ENCODE results near the gene PHLDA2. TPM values are rescaled to one million over a fixed set of nuclear protein-coding genes. Genes with fewer than 3 reads are reported as not detected.

PHLDA2 gene
- total and polyA plus RNA-seq, 5 donors from 2014 or later, result 1.1 to 3.4 (median 1.3) TPM

DNA sequence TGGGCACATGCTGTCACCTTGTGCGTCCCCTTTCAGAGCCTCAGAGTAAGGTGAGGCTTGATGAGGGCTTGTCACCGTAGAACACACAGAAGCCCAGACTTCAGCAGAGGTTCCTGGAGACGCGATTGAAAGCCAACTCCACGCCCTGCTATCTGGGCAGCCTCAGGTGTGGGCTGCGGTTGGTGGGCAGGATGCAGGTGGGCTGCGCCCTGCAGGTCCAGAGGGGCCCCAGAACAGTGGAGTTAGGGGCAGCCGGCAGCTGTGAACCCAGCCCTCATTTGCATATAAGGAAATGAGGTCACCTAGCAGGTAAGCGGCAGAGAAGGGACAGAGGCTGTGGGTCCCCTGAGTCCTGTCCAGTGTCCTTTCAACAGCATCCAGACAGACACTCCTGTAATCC lies 15.4 kb downstream of the PHLDA2 start:
- Histone ChIP-seq H3K27ac (ENCODE audit: insufficient read depth, low read length, poor library complexity, severe bottlenecking) (no peak overlapping the region), H3K36me3 (ENCODE audit: control insufficient read depth, insufficient read depth, low read length) (no peaks in the 10 kb centered on the region), H3K27me3 (ENCODE audit: control insufficient read depth, insufficient read depth, low read length) (no peaks in the 10 kb centered on the region), H3K4me3 (ENCODE audit: low read depth, low read length) (no peak overlapping the region), H3K9me3 (ENCODE audit: control insufficient read depth in 2 of 2, low read length in 2 of 2) (no peaks in the 10 kb centered on the region), H3K4me1 (ENCODE audit: control insufficient read depth, insufficient read depth, low read length, poor library complexity, severe bottlenecking) (peaks cover 5% of the 10 kb centered on the region)
- H3K36me3 Mint-ChIP-seq, result no peaks in the 10 kb centered on the region
- H3K4me3 Mint-ChIP-seq, result no peak overlapping the region
- DNase-seq, result no peak
- H3K9me3 Mint-ChIP-seq, result no peaks in the 10 kb centered on the region
- H3K27ac Mint-ChIP-seq, result no peak overlapping the region
- no peak for ATAC-seq (ENCODE audit: low read depth in 2 of 2)
- peaks cover 0 to 17% (median 3%) of the 10 kb centered on the region in 4 donors for H3K4me1 Mint-ChIP-seq
- H3K27me3 Mint-ChIP-seq, result no peaks in the 10 kb centered on the region

DNA sequence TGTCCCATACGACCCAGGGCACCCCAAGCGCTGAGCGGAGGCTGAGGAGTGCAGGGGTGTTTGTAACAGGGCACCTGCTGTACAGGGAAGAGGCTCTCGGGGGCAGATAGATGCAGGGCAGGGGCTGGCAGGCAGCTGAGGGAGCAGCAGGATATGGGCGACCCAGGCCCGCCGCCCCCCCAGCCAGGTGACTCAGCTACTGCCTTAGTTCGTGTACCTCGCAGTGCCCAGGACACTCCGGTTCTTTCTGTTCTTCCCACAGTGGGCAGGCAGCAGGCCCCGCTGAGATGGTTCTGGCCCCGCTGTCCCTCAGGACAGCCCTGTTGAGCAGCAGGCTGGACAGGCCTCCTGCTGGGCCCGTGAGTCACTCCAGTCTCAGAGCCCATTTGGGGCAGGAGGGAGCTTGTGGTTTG lies 16.2 kb downstream of the PHLDA2 start:
- DNase-seq (no peak), ATAC-seq (ENCODE audit: low read depth in 2 of 2) (no peak)
- no peak overlapping the region for H3K27ac ChIP-seq (ENCODE audit: insufficient read depth, low read length, poor library complexity, severe bottlenecking)
- H3K4me1 ChIP-seq (ENCODE audit: control insufficient read depth, insufficient read depth, low read length, poor library complexity, severe bottlenecking), result peaks cover 5% of the 10 kb centered on the region
- no peak overlapping the region for H3K4me3 ChIP-seq (ENCODE audit: low read depth, low read length)
- Mint-ChIP-seq H3K4me1 (peaks cover 0 to 17% (median 3%) of the 10 kb centered on the region in 4 donors), H3K9me3 (no peaks in the 10 kb centered on the region), H3K4me3 (no peak overlapping the region), H3K27ac (no peak overlapping the region), H3K36me3 (no peaks in the 10 kb centered on the region), H3K27me3 (no peaks in the 10 kb centered on the region)
- H3K27me3 ChIP-seq (ENCODE audit: control insufficient read depth, insufficient read depth, low read length), result no peaks in the 10 kb centered on the region
- no peaks in the 10 kb centered on the region for H3K9me3 ChIP-seq (ENCODE audit: control insufficient read depth in 2 of 2, low read length in 2 of 2)
- no peaks in the 10 kb centered on the region for H3K36me3 ChIP-seq (ENCODE audit: control insufficient read depth, insufficient read depth, low read length)

DNA sequence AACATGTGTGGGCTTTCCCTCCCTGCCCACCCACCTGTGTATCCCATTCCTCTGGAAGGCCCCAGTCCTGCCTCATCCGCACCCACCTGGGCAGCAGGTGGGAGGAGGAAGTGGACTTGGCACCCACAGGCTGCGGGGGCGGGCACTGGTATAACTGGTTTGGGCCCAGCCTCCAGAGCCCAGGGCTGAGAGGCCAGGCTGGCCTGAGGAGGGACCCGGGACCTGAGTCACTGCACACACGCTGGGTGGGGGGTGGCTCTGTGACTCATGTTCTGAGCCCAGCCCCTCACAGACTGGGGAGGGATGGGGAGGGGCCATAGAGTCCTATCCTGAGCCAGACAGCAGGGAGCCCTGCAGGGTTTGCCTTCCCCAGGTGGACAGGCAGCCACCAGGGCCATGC lies 16.7 kb downstream of the PHLDA2 start:
- Mint-ChIP-seq H3K9me3 (no peaks in the 10 kb centered on the region), H3K4me3 (no peak overlapping the region), H3K4me1 (peaks cover 0 to 17% (median 3%) of the 10 kb centered on the region in 4 donors), H3K27me3 (no peaks in the 10 kb centered on the region), H3K27ac (no peak overlapping the region), H3K36me3 (no peaks in the 10 kb centered on the region)
- Histone ChIP-seq H3K27ac (ENCODE audit: insufficient read depth, low read length, poor library complexity, severe bottlenecking) (no peak overlapping the region), H3K36me3 (ENCODE audit: control insufficient read depth, insufficient read depth, low read length) (no peaks in the 10 kb centered on the region), H3K4me1 (ENCODE audit: control insufficient read depth, insufficient read depth, low read length, poor library complexity, severe bottlenecking) (peaks cover 5% of the 10 kb centered on the region), H3K4me3 (ENCODE audit: low read depth, low read length) (no peak overlapping the region), H3K9me3 (ENCODE audit: control insufficient read depth in 2 of 2, low read length in 2 of 2) (no peaks in the 10 kb centered on the region), H3K27me3 (ENCODE audit: control insufficient read depth, insufficient read depth, low read length) (no peaks in the 10 kb centered on the region)
- DNase-seq, result no peak
- ATAC-seq (ENCODE audit: low read depth in 2 of 2), result no peak

DNA sequence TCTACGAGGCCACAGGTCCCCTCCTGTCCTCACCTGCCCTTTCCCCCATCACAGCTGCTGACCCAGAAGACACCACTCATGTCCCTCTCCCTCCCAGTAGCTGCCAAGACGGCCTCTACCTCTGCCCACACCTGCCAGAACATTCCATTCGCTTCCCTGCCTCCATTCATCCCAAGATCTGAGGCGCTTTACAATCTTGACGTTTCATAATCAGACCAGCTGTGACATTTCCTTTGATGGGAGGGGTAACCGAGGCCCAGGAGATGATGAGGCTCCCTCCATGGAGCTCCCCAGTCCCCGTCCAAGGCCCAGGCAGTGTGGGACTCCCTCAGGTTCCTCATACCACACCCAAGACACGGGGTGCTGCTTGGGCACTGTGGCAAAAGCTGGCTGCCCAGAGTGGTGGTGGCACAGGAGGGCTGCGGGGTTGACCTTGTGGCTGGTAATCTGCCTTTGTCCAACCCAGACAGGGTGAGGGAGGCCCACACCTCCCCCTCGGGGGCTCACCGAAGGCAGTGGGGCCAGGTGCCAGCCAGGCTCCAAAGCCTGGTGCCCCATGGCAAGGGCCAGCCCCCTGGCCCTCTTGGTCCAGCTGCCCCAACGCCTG lies 17.3 kb downstream of the PHLDA2 start:
- Histone ChIP-seq H3K4me3 (ENCODE audit: low read depth, low read length) (no peak overlapping the region), H3K4me1 (ENCODE audit: control insufficient read depth, insufficient read depth, low read length, poor library complexity, severe bottlenecking) (peaks cover 5% of the 10 kb centered on the region), H3K27ac (ENCODE audit: insufficient read depth, low read length, poor library complexity, severe bottlenecking) (no peak overlapping the region), H3K27me3 (ENCODE audit: control insufficient read depth, insufficient read depth, low read length) (no peaks in the 10 kb centered on the region), H3K9me3 (ENCODE audit: control insufficient read depth in 2 of 2, low read length in 2 of 2) (no peaks in the 10 kb centered on the region), H3K36me3 (ENCODE audit: control insufficient read depth, insufficient read depth, low read length) (no peaks in the 10 kb centered on the region)
- ATAC-seq (ENCODE audit: low read depth in 2 of 2) (no peak), DNase-seq (no peak)
- H3K36me3 Mint-ChIP-seq, result no peaks in the 10 kb centered on the region
- no peak overlapping the region for H3K27ac Mint-ChIP-seq
- no peaks in the 10 kb centered on the region for H3K27me3 Mint-ChIP-seq
- H3K4me1 Mint-ChIP-seq, result peaks cover 0 to 17% (median 3%) of the 10 kb centered on the region in 4 donors
- no peaks in the 10 kb centered on the region for H3K9me3 Mint-ChIP-seq
- H3K4me3 Mint-ChIP-seq, result peak overlapping the region in 1 of 4 donors; percentile 17

DNA sequence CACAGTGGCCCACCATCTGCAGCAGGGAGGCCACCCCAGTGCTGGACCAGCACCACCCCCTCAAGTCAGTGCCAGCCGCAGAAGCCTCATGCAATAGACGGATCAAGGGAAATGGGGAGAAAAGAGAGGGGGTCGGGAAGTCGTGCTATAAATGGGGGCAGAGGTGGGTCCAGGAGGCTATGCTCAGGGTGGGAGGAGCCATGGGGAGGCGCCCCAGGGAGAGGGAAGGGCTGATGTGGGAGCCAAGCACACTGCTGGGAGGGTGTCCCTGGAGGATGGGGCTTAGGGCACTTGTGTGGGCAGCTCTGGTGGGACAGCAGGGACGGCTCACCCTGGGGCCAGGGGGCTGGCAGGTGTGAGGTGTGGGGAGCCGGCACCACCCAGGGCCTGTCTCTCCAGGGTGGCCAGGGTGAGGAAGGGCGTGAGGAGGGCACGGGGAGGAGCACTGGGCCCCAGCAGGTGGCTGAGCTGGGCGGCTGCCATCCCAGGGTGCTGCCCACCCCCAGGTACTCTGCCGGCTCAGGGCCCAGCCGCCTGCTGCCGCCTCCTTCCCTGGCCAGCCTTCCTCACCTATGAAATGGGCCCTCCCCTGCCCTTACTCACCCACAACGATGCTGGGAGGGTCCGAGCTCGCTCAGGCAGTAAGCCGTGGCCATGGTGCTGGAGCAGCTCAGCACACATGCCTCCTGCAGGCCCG lies 18.0 kb downstream of the PHLDA2 start:
- Mint-ChIP-seq H3K4me1 (peaks cover 0 to 17% (median 3%) of the 10 kb centered on the region in 4 donors), H3K27me3 (no peaks in the 10 kb centered on the region), H3K4me3 (no peak overlapping the region), H3K9me3 (no peaks in the 10 kb centered on the region), H3K27ac (peak overlapping the region in 1 of 3 donors; percentile 53), H3K36me3 (peaks cover 4% of the 10 kb centered on the region)
- Histone ChIP-seq H3K4me1 (ENCODE audit: control insufficient read depth, insufficient read depth, low read length, poor library complexity, severe bottlenecking) (peaks cover 5% of the 10 kb centered on the region), H3K9me3 (ENCODE audit: control insufficient read depth in 2 of 2, low read length in 2 of 2) (no peaks in the 10 kb centered on the region), H3K36me3 (ENCODE audit: control insufficient read depth, insufficient read depth, low read length) (no peaks in the 10 kb centered on the region), H3K27me3 (ENCODE audit: control insufficient read depth, insufficient read depth, low read length) (no peaks in the 10 kb centered on the region), H3K4me3 (ENCODE audit: low read depth, low read length) (no peak overlapping the region), H3K27ac (ENCODE audit: insufficient read depth, low read length, poor library complexity, severe bottlenecking) (no peak overlapping the region)
- DNase-seq (no peak), ATAC-seq (ENCODE audit: low read depth in 2 of 2) (no peak)

DNA sequence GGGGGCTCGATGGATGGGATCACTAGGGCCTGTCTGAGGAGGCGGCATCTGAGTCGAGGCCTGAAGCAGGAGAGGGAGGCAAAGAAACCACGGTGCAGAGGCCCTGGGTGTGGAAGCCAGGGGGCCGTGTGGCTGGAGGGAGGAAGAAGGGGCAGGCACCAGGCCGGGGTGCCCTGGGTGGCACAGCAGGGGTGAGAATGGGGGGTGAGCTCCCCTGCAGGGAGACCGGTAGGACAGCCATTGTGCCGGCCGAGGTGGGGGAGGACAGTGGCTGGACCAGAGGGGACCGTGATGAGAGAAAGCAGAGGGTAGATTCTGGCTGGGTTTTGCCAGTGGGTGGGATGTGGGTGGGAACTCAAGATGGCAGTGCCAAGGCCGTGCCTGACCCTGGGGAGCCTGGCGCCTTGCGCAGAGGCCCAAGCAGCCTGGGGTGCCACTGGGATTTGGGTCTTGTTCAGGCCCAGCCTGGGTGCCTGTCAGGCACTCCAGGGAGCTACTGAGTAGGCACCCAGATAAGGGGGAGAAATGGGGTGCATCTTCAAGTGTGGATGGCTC lies 18.7 kb downstream of the PHLDA2 start:
- H3K4me1 ChIP-seq (ENCODE audit: control insufficient read depth, insufficient read depth, low read length, poor library complexity, severe bottlenecking), result peaks cover 5% of the 10 kb centered on the region
- no peak for ATAC-seq (ENCODE audit: low read depth in 2 of 2)
- no peak overlapping the region for H3K4me3 ChIP-seq (ENCODE audit: low read depth, low read length)
- Mint-ChIP-seq H3K4me3 (no peak overlapping the region), H3K9me3 (peaks cover 0 to 4% (median 0%) of the 10 kb centered on the region in 7 donors), H3K27me3 (no peaks in the 10 kb centered on the region), H3K4me1 (peaks cover 0 to 22% (median 4%) of the 10 kb centered on the region in 4 donors), H3K36me3 (peaks cover 11% of the 10 kb centered on the region), H3K27ac (no peak overlapping the region)
- H3K27ac ChIP-seq (ENCODE audit: insufficient read depth, low read length, poor library complexity, severe bottlenecking), result no peak overlapping the region
- H3K27me3 ChIP-seq (ENCODE audit: control insufficient read depth, insufficient read depth, low read length), result no peaks in the 10 kb centered on the region
- no peaks in the 10 kb centered on the region for H3K36me3 ChIP-seq (ENCODE audit: control insufficient read depth, insufficient read depth, low read length)
- H3K9me3 ChIP-seq (ENCODE audit: control insufficient read depth in 2 of 2, low read length in 2 of 2), result no peaks in the 10 kb centered on the region
- DNase-seq, result no peak

DNA sequence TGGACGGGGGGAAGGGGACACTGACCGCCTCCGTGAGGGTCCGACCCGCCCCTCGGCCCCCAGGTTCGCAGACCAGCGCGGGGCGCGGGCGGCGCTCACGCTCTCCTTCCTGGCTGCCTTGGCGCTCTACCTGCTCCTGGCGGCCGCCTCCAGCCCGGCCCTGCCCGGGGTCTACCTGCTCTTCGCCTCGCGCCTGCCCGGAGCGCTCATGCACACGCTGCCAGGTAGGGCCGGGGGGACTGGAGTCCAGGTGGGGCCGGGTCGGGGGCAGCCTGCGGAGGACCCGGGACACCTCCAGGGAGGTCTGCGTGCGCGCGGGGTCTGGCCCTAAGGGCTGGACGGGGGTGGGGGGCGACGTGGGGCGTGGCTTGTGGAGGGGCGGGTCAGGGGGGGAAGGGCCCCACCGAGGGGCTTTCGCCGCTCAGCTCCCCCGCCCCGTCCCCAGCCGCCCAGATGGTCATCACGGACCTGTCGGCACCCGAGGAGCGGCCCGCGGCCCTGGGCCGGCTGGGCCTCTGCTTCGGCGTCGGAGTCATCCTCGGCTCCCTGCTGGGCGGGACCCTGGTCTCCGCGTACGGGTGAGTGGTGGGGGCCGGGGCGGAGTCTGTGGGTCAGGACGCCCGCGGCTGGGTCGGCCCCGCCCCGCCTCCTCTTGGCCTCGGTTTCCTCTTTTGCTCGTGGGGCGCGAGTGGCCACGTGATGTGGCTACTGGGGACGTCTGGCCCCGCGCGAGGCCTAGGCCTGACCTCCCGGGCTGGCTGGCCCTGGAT lies 19.9 kb downstream of the PHLDA2 start:
- DNase-seq (no peak), ATAC-seq (ENCODE audit: low read depth in 2 of 2) (no peak)
- Histone ChIP-seq H3K4me3 (ENCODE audit: low read depth, low read length) (no peak overlapping the region), H3K27ac (ENCODE audit: insufficient read depth, low read length, poor library complexity, severe bottlenecking) (no peak overlapping the region), H3K36me3 (ENCODE audit: control insufficient read depth, insufficient read depth, low read length) (no peaks in the 10 kb centered on the region), H3K4me1 (ENCODE audit: control insufficient read depth, insufficient read depth, low read length, poor library complexity, severe bottlenecking) (peaks cover 5% of the 10 kb centered on the region), H3K27me3 (ENCODE audit: control insufficient read depth, insufficient read depth, low read length) (no peaks in the 10 kb centered on the region), H3K9me3 (ENCODE audit: control insufficient read depth in 2 of 2, low read length in 2 of 2) (no peaks in the 10 kb centered on the region)
- H3K9me3 Mint-ChIP-seq, result peaks cover 0 to 4% (median 1%) of the 10 kb centered on the region in 7 donors
- peaks cover 20% of the 10 kb centered on the region for H3K36me3 Mint-ChIP-seq
- H3K27ac Mint-ChIP-seq, result no peak overlapping the region
- no peaks in the 10 kb centered on the region for H3K27me3 Mint-ChIP-seq
- H3K4me1 Mint-ChIP-seq, result peaks cover 0 to 26% (median 5%) of the 10 kb centered on the region in 4 donors
- H3K4me3 Mint-ChIP-seq, result no peak overlapping the region
